HG02840 (cell line): ENCODE data around the gene CHCHD3.
"Not testable (repeated sequence)": the region's sequence is repeated elsewhere in the genome, so short reads cannot be mapped to it uniquely, and the experiment has no call there.

Source experiments
- ATAC-seq: cut with Tn5 transposase; IDR thresholded peaks from one replicate; pipeline ENCODE4 v1.9.1; 2021; ENCODE audit warnings: mild to moderate bottlenecking, moderate library complexity, moderate number of reproducible peaks; ENCODE audit not compliant: unreplicated experiment, low FRiP score

CHCHD3 gene

GRCh38 chr7:132910657-132911056 is 171.2 kb downstream of the CHCHD3 start:
- ATAC-seq: no peak

GRCh38 chr7:132907380-132907940 is 174.4 kb downstream of the CHCHD3 start:
- no peak for ATAC-seq

- ATAC-seq: no peak
Measured at GRCh38 chr7:132906193-132906835, 175.6 kb downstream of the CHCHD3 start.

GRCh38 chr7:132905136-132905535 is 176.8 kb downstream of the CHCHD3 start:
- ATAC-seq: not testable (repeated sequence)

- ATAC-seq: no peak
Measured at GRCh38 chr7:132904209-132904608, 177.7 kb downstream of the CHCHD3 start.

GRCh38 chr7:132902294-132902693 is 179.6 kb downstream of the CHCHD3 start:
- ATAC-seq: not testable (repeated sequence)

- ATAC-seq: no peak
Measured at GRCh38 chr7:132901241-132901640, 180.6 kb downstream of the CHCHD3 start.

- ATAC-seq: no peak
Measured at GRCh38 chr7:132899833-132900232, 182.1 kb downstream of the CHCHD3 start.

- not testable (repeated sequence) for ATAC-seq
Measured at GRCh38 chr7:132898641-132899175, 183.2 kb downstream of the CHCHD3 start.

GRCh38 chr7:132897093-132897687 is 184.7 kb downstream of the CHCHD3 start:
- no peak for ATAC-seq

- ATAC-seq: no peak
Measured at GRCh38 chr7:132895231-132895630, 186.7 kb downstream of the CHCHD3 start.

GRCh38 chr7:132893560-132893959 is 188.3 kb downstream of the CHCHD3 start:
- ATAC-seq: no peak

- ATAC-seq: not testable (repeated sequence)
Measured at GRCh38 chr7:132892744-132893143, 189.1 kb downstream of the CHCHD3 start.

- ATAC-seq: no peak
Measured at GRCh38 chr7:132891554-132891953, 190.3 kb downstream of the CHCHD3 start.

- ATAC-seq: no peak
Measured at GRCh38 chr7:132882714-132883428, 199.0 kb downstream of the CHCHD3 start.

- ATAC-seq: no peak
Measured at GRCh38 chr7:132881317-132881716, 200.6 kb downstream of the CHCHD3 start.

- ATAC-seq: no peak
Measured at GRCh38 chr7:132879579-132879978, 202.3 kb downstream of the CHCHD3 start.

- no peak for ATAC-seq
Measured at GRCh38 chr7:132878204-132878919, 203.5 kb downstream of the CHCHD3 start.

- no peak for ATAC-seq
Measured at GRCh38 chr7:132877573-132877972, 204.3 kb downstream of the CHCHD3 start.

- ATAC-seq: no peak
Measured at GRCh38 chr7:132876576-132876975, 205.3 kb downstream of the CHCHD3 start.
